ENCODE data around the gene APOL1. TPM values are rescaled to one million over a fixed set of nuclear protein-coding genes. Genes with fewer than 3 reads are reported as not detected.
A peak's percentile ranks its signal among the peaks of the same experiment; 100 is the strongest.
"Not testable (repeated sequence)": the region's sequence is repeated elsewhere in the genome, so short reads cannot be mapped to it uniquely, and the experiment has no call there.

The APOL1 gene
- total RNA-seq, 1 donor from 2014 or later = 1.8 TPM

DNA sequence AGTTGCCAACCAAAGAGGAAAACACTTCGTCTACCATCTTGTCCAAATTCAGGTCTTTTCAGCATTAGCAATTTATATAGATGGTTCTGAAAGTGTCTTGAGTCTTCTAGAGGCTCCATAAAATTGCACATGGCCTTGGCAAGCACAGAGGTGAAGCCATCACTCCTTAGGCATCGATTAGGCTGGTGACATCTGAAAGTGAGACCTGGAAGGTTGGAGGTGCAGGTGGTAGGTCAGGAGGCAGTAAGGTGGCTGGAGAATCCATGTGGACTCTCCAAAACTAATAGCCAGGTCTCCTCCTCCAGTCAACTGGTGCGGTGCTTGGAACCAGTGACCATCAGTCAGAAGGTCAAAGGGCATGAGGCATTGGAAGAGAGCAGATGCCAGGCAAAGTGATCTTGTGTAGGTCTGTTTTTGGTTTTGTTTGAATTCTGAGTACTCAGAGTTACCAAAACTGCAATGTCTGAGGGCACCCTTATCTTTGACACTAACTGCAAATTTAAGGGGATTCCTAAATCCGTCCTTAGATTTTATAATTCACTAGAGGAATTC is 7.1 kb upstream of the APOL1 start:
- TF ChIP-seq, protein P1, sequence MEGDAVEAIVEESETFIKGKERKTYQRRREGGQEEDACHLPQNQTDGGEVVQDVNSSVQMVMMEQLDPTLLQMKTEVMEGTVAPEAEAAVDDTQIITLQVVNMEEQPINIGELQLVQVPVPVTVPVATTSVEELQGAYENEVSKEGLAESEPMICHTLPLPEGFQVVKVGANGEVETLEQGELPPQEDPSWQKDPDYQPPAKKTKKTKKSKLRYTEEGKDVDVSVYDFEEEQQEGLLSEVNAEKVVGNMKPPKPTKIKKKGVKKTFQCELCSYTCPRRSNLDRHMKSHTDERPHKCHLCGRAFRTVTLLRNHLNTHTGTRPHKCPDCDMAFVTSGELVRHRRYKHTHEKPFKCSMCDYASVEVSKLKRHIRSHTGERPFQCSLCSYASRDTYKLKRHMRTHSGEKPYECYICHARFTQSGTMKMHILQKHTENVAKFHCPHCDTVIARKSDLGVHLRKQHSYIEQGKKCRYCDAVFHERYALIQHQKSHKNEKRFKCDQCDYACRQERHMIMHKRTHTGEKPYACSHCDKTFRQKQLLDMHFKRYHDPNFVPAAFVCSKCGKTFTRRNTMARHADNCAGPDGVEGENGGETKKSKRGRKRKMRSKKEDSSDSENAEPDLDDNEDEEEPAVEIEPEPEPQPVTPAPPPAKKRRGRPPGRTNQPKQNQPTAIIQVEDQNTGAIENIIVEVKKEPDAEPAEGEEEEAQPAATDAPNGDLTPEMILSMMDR (IDR thresholded peaks at IDR 0.05; ENCODE audit: insufficient read depth, low read length, severe bottlenecking) = no peak
- Histone ChIP-seq H3K27me3 (ENCODE audit: control insufficient read depth, insufficient read depth, low read length) (no peaks in the 10 kb centered on the region), H3K36me3 (ENCODE audit: control insufficient read depth, insufficient read depth, low read length) (no peaks in the 10 kb centered on the region), H3K4me3 (ENCODE audit: low read depth, low read length) (no peak overlapping the region)
- FAIRE-seq (no peak), DNase-seq (ENCODE audit: low read depth) (no peak)

DNA sequence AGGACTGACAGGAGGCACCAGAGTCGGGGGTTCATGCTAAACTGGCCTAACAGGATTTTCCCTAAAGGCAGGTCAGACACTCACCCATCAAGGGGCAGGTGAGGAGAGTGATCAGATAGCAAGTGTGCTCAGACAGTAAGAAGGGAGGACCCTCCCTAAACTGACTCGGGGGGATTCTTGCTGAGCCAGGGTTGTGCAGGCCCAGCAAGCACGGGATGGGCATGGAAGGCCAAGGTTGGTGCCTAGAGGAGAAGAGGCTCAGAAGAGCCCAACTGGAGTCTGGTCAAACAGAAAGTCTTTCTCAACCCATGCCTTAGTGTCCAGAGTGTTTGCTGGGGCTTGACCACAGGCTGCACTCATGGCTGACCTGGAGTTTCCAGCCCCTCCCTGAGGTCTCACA is 6.2 kb upstream of the APOL1 start:
- no peaks in the 10 kb centered on the region for H3K27me3 ChIP-seq (ENCODE audit: control insufficient read depth, insufficient read depth, low read length)
- DNase-seq (ENCODE audit: low read depth) = no peak
- TF ChIP-seq, protein P1 (IDR thresholded peaks at IDR 0.05; ENCODE audit: insufficient read depth, low read length, severe bottlenecking) = no peak
- FAIRE-seq = no peak
- no peaks in the 10 kb centered on the region for H3K36me3 ChIP-seq (ENCODE audit: control insufficient read depth, insufficient read depth, low read length)
- no peak overlapping the region for H3K4me3 ChIP-seq (ENCODE audit: low read depth, low read length)

DNA sequence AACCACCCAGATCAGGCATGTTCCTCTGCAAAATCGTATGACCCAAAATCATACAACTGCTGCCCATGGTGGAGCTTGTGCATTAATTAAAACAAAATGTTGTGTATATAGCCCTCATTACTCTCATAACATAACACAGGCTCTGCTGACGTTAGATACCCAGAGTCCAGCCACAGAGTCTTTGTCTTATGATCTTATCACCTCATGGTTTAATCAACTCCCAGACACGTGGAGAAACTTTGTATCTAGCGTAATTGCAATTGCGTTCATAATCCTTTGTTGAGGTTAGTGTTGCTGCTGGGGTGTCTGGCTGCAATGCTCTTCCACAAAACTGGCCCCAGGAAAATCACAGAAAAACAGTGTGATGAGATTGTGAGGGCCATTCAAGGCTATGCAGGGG is 5.0 kb upstream of the APOL1 start:
- Histone ChIP-seq H3K27me3 (ENCODE audit: control insufficient read depth, insufficient read depth, low read length) (no peaks in the 10 kb centered on the region), H3K4me3 (ENCODE audit: low read depth, low read length) (no peak overlapping the region), H3K36me3 (ENCODE audit: control insufficient read depth, insufficient read depth, low read length) (no peaks in the 10 kb centered on the region)
- DNase-seq (ENCODE audit: low read depth) (no peak), FAIRE-seq (no peak)
- TF ChIP-seq, protein P1 (IDR thresholded peaks at IDR 0.05; ENCODE audit: insufficient read depth, low read length, severe bottlenecking) = no peak

DNA sequence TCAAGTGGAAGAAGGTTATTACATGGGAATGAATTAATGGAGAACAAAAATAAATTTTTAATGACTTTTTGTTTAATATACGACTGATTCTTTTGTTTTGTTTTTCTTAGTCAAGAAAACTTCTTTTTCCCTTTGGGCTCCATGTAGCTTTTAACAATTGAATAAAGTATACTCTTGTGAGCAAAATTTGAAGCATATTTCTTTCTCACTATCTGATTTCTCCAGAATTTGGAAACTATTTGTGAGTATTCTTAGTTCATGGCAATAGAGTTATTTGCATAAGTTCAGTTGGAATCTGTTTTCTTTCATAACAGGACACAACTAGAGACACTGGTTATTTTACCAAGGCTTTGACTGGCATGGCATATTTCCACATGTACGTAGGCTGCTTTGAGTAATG is 3.8 kb upstream of the APOL1 start:
- H3K27me3 ChIP-seq (ENCODE audit: control insufficient read depth, insufficient read depth, low read length) = no peaks in the 10 kb centered on the region
- no peak for DNase-seq (ENCODE audit: low read depth)
- no peak overlapping the region for H3K4me3 ChIP-seq (ENCODE audit: low read depth, low read length)
- TF ChIP-seq, protein P1 (IDR thresholded peaks at IDR 0.05; ENCODE audit: insufficient read depth, low read length, severe bottlenecking) = no peak
- no peak for FAIRE-seq
- H3K36me3 ChIP-seq (ENCODE audit: control insufficient read depth, insufficient read depth, low read length) = no peaks in the 10 kb centered on the region

DNA sequence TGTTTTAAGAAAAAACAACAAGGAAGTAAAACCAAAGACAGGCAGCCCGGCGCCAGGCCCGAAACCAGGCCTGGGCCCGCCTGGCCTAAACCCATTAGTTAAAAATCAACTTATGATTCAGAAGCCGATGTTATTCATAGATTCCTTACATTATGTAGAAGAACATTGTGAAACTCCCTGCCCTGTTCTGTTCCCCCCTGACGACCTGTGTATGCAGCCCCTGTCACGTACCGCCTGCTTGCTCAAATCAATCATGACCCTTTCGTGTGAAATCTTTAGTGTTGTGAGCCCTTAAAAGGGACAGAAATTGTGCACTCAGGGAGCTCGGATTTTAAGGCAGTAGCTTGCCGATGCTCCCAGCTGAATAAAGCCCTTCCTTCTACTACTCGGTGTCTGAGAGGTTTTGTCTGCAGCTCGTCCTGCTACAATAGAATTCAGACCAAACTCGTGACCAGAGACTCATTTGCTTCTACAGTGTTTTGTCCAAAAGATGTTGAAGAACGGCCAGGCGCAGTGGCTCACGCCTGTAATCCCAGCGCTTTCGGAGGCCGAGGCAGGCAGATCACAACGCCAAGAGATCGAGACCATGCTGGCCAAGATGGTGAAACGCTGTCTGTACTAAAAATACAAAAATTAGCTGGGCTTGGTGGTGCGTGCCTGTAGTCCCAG is 2.5 kb upstream of the APOL1 start:
- not testable (repeated sequence) for H3K36me3 ChIP-seq (ENCODE audit: control insufficient read depth, insufficient read depth, low read length); FAIRE-seq; H3K4me3 ChIP-seq (ENCODE audit: low read depth, low read length); H3K27me3 ChIP-seq (ENCODE audit: control insufficient read depth, insufficient read depth, low read length)
- DNase-seq (ENCODE audit: low read depth) = peak; percentile 49

DNA sequence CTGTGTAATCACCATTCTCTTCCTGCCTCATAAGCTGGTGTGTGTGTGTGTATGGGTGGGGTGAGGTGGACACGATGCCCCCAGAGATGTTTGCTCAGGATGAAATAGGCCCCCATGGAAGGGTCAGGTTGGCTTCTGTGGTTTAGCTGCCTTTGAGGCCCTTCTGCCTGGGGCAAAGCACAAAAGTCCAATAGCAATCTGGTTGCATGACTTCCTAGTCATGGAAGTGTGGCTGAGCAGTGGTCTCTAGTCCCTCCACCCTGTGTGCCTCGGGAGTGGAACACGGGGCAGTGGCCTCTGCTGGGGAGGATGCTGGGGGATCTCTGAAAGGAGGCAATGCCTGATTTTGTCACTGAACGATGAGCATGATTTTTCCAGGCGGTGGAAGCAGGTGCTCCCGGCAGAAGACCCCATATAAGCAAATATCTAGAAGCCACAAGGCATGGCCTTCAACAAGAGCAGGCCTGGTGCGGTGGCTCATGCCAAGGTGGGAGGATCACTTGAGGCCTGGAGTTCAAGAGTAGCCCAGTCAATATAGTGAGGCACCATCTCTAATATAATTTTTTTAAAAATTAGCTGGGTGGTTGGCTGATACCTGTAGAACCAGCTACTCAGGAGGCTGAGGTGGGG is 839 bp upstream of the APOL1 start:
- H3K27me3 ChIP-seq (ENCODE audit: control insufficient read depth, insufficient read depth, low read length); DNase-seq (ENCODE audit: low read depth); H3K4me3 ChIP-seq (ENCODE audit: low read depth, low read length); H3K36me3 ChIP-seq (ENCODE audit: control insufficient read depth, insufficient read depth, low read length): not testable (repeated sequence)
- FAIRE-seq = peak; percentile 7
